ENCODE measurements around the gene AQP10.
A peak's percentile ranks its signal among the peaks of the same experiment; 100 is the strongest.

AQP10 gene

GRCh38 chr1:154326546-154327465, 5.9 kb downstream of the AQP10 start:
- no peak for FAIRE-seq
- no peak for TF ChIP-seq CTCF (IDR thresholded peaks at IDR 0.05; ENCODE audit: insufficient read depth, missing control alignments)
- no peak for DNase-seq (ENCODE audit: insufficient read length, low spot score)

GRCh38 chr1:154327466-154328317, 6.8 kb downstream of the AQP10 start:
- FAIRE-seq (no peak), DNase-seq (ENCODE audit: insufficient read length, low spot score) (no peak)
- TF ChIP-seq CTCF (IDR thresholded peaks at IDR 0.05; ENCODE audit: insufficient read depth, missing control alignments): no peak

- FAIRE-seq: no peak
- TF ChIP-seq CTCF (IDR thresholded peaks at IDR 0.05; ENCODE audit: insufficient read depth, missing control alignments): no peak
- peak; percentile 74 for DNase-seq (ENCODE audit: insufficient read length, low spot score)
Measured at GRCh38 chr1:154328318-154329151, 7.6 kb downstream of the AQP10 start.

- DNase-seq (ENCODE audit: insufficient read length, low spot score) (no peak), FAIRE-seq (no peak)
Measured at GRCh38 chr1:154329152-154329521, 8.2 kb downstream of the AQP10 start.

GRCh38 chr1:154329551-154330131, 8.7 kb downstream of the AQP10 start:
- DNase-seq (ENCODE audit: insufficient read length, low spot score) (no peak), FAIRE-seq (no peak)
- TF ChIP-seq CTCF (IDR thresholded peaks at IDR 0.05; ENCODE audit: insufficient read depth, missing control alignments): no peak

More at GRCh38 chr1:154329152-154329521, 8.2 kb downstream of the AQP10 start:
- TF ChIP-seq CTCF (IDR thresholded peaks at IDR 0.05; ENCODE audit: insufficient read depth, missing control alignments): peak; percentile 14

- DNase-seq (ENCODE audit: insufficient read length, low spot score) (no peak), FAIRE-seq (no peak)
- no peak for TF ChIP-seq CTCF (IDR thresholded peaks at IDR 0.05; ENCODE audit: insufficient read depth, missing control alignments)
Measured at GRCh38 chr1:154330669-154331068, 9.8 kb downstream of the AQP10 start.

Data from D721Med (cell line).